MM.1S (cell line): ENCODE results near the gene SMPD3.

ENCODE experiments used
- DNase-seq: peaks from one replicate; pipeline ENCODE4 v3.0.0-alpha.2; 2015
- H2AFZ ChIP-seq: fragments of 300-600 bp; sonication (generic); 2 replicates; pipeline ENCODE4 v1.6.0; 2016; ENCODE audit warnings: antibody characterized with exemption, low read length
- H3F3A ChIP-seq: fragments of 300-600 bp; sonication (generic); 2 replicates; pipeline ENCODE4 v1.6.1; 2016; ENCODE audit warnings: mild to moderate bottlenecking, antibody characterized with exemption, low read length, moderate library complexity, mixed read lengths; ENCODE audit not compliant: insufficient read depth
- H3K27ac ChIP-seq: fragments of 300-600 bp; sonication (generic); 2 replicates; pipeline ENCODE4 v1.5.1; 2016; ENCODE audit warnings: mild to moderate bottlenecking, low read length
- H3K27me3 ChIP-seq: fragments of 300-600 bp; sonication (generic); replicated peaks from 2 replicates; pipeline ENCODE4 v1.6.0; 2016; ENCODE audit warnings: low read length; ENCODE audit not compliant: insufficient read depth
- H3K36me3 ChIP-seq: fragments of 300-600 bp; sonication (generic); replicated peaks from 2 replicates; pipeline ENCODE4 v1.6.1; 2016; ENCODE audit warnings: mild to moderate bottlenecking, low read length, mixed read lengths; ENCODE audit not compliant: insufficient read depth
- H3K4me1 ChIP-seq: fragments of 300-600 bp; sonication (generic); 2 replicates; pipeline ENCODE4 v1.6.1; 2016; ENCODE audit warnings: low read length, mixed read lengths
- H3K4me2 ChIP-seq: fragments of 300-600 bp; sonication (generic); 2 replicates; pipeline ENCODE4 v1.6.0; 2016; ENCODE audit warnings: low read depth, low read length
- H3K4me3 ChIP-seq: fragments of 300-600 bp; sonication (generic); 2 replicates; pipeline ENCODE4 v1.5.1; 2016; ENCODE audit warnings: low read length, mixed read lengths
- H3K79me2 ChIP-seq: fragments of 300-600 bp; sonication (generic); 2 replicates; pipeline ENCODE4 v1.6.1; 2016; ENCODE audit warnings: mixed run types, low read length, mixed read lengths
- H3K9ac ChIP-seq: fragments of 300-600 bp; sonication (generic); 2 replicates; pipeline ENCODE4 v1.6.1; 2016; ENCODE audit warnings: low read length, mixed read lengths
- H3K9me2 ChIP-seq: fragments of 300-600 bp; sonication (generic); replicated peaks from 2 replicates; pipeline ENCODE4 v1.6.1; 2016; ENCODE audit warnings: mild to moderate bottlenecking, low read length, mixed read lengths; ENCODE audit not compliant: insufficient read depth
- H3K9me3 ChIP-seq: fragments of 300-600 bp; sonication (generic); replicated peaks from 2 replicates; pipeline ENCODE4 v1.6.1; 2016; ENCODE audit warnings: mild to moderate bottlenecking, low read length, mixed read lengths; ENCODE audit not compliant: insufficient read depth
- H4K20me1 ChIP-seq: fragments of 300-600 bp; sonication (generic); 2 replicates; pipeline ENCODE4 v1.6.1; 2016; ENCODE audit warnings: mild to moderate bottlenecking, low read length, moderate library complexity, mixed read lengths; ENCODE audit not compliant: insufficient read depth
- CTCF ChIP-seq: fragments of 300-600 bp; sonication (generic); IDR thresholded peaks from 2 replicates; pipeline ENCODE4 v1.5.1; 2016; ENCODE audit warnings: antibody characterized with exemption, low read length, mixed read lengths
- EZH2 ChIP-seq: fragments of 300-600 bp; sonication (generic); optimal IDR thresholded peaks from 2 replicates; pipeline ENCODE3; 2017; ENCODE audit warnings: low read depth, mild to moderate bottlenecking, antibody characterized with exemption, low read length, mixed read lengths
- EZH2phosphoT487 ChIP-seq: fragments of 300-600 bp; sonication (generic); IDR thresholded peaks from 2 replicates; pipeline ENCODE4 v1.6.1; 2018; ENCODE audit warnings: antibody characterized with exemption, low read length

The SMPD3 gene

GRCh38 chr16:68434624-68435210 is 13.6 kb downstream of the SMPD3 start:
- Histone ChIP-seq H3K9me3 (no peaks in the 10 kb centered on the region), H3F3A (no peaks in the 10 kb centered on the region), H3K9ac (no peak overlapping the region), H3K4me2 (no peak overlapping the region), H3K27me3 (no peaks in the 10 kb centered on the region), H3K4me3 (no peak overlapping the region), H2AFZ (no peak overlapping the region), H3K4me1 (no peaks in the 10 kb centered on the region), H3K79me2 (0 out of 2 replicates have a peak, but pooled peaks cover 10% of the 10 kb centered on the region), H3K27ac (no peak overlapping the region), H3K9me2 (no peaks in the 10 kb centered on the region), H3K36me3 (no peaks in the 10 kb centered on the region), H4K20me1 (no peaks in the 10 kb centered on the region)
- TF ChIP-seq EZH2 (no peak), CTCF (no peak), EZH2phosphoT487 (no peak)
- DNase-seq: no peak

GRCh38 chr16:68433316-68433715 is 15.0 kb downstream of the SMPD3 start:
- no peak overlapping the region for H3K27ac ChIP-seq
- no peaks in the 10 kb centered on the region for H3F3A ChIP-seq
- H4K20me1 ChIP-seq: no peaks in the 10 kb centered on the region
- H3K4me2 ChIP-seq: no peak overlapping the region
- H3K9ac ChIP-seq: no peak overlapping the region
- H3K9me2 ChIP-seq: no peaks in the 10 kb centered on the region
- H3K4me1 ChIP-seq: no peaks in the 10 kb centered on the region
- no peaks in the 10 kb centered on the region for H3K27me3 ChIP-seq
- H3K79me2 ChIP-seq: 0 out of 2 replicates have a peak, but pooled peaks cover 6% of the 10 kb centered on the region
- H2AFZ ChIP-seq: no peak overlapping the region
- H3K4me3 ChIP-seq: no peak overlapping the region
- DNase-seq: no peak
- no peaks in the 10 kb centered on the region for H3K9me3 ChIP-seq
- no peaks in the 10 kb centered on the region for H3K36me3 ChIP-seq
- TF ChIP-seq EZH2phosphoT487 (no peak), CTCF (no peak), EZH2 (no peak)

- Histone ChIP-seq H3K4me3 (no peak overlapping the region), H3K4me1 (no peaks in the 10 kb centered on the region), H3K27me3 (no peaks in the 10 kb centered on the region)
These were observed 15.6 kb downstream of the SMPD3 start for GRCh38 chr16:68432701-68433100.

More at GRCh38 chr16:68432701-68433100, 15.6 kb downstream of the SMPD3 start:
- no peaks in the 10 kb centered on the region for H3K9me2 ChIP-seq
- H3F3A ChIP-seq: no peaks in the 10 kb centered on the region
- no peak for TF ChIP-seq CTCF
- no peaks in the 10 kb centered on the region for H3K36me3 ChIP-seq
- H3K9ac ChIP-seq: no peak overlapping the region
- no peak overlapping the region for H3K4me2 ChIP-seq
- H3K27ac ChIP-seq: no peak overlapping the region
- no peaks in the 10 kb centered on the region for H4K20me1 ChIP-seq
- H2AFZ ChIP-seq: no peak overlapping the region
- H3K79me2 ChIP-seq: 0 out of 2 replicates have a peak, but pooled peaks cover 5% of the 10 kb centered on the region
- no peaks in the 10 kb centered on the region for H3K9me3 ChIP-seq
- no peak for DNase-seq
